Ovary (tissue), 9 donors: ENCODE measurements around the gene INTS2. TPM values are rescaled to one million over a fixed set of nuclear protein-coding genes. Genes with fewer than 3 reads are reported as not detected.

Experiments used
- DNase-seq, 5 donors: peaks; one replicate each; pipeline ENCODE4 v3.0.0-alpha.2; 2019 to 2020
- H3K27ac ChIP-seq, 2 donors: fragments of 200-600 bp; one replicate each; pipeline versions ENCODE4 v1.5.1 to v1.8.0; 2019 to 2022
- H3K27me3 ChIP-seq: fragments of 200-600 bp; one replicate; pipeline ENCODE4 v1.8.0; 2022
- H3K36me3 ChIP-seq: fragments of 200-600 bp; sonication (generic); one replicate; pipeline ENCODE4 v1.5.1; 2019
- H3K4me1 ChIP-seq: one replicate; pipeline ENCODE4 v1.8.1; 2013; ENCODE audit warnings: mild to moderate bottlenecking, moderate library complexity; ENCODE audit not compliant: insufficient read depth
- H3K4me3 ChIP-seq: fragments of 200-600 bp; sonication (generic); one replicate; pipeline ENCODE4 v1.5.1; 2017
- H3K9me3 ChIP-seq, 2 donors: fragments of 200-600 bp in 1 of 2; sonication (generic) in 1 of 2; one replicate each; pipeline versions ENCODE4 v1.5.1 to v1.8.1; 2013 to 2019; ENCODE audit warnings: mild to moderate bottlenecking in 1 of 2, moderate library complexity in 1 of 2
- EP300 ChIP-seq: sonication (generic); formaldehyde crosslinking; IDR thresholded peaks from one replicate; pipeline ENCODE4 v1.6.1; 2017; ENCODE audit warnings: antibody characterized with exemption
- POLR2A ChIP-seq: fragments of 450-650 bp; IDR thresholded peaks from one replicate; pipeline ENCODE4 v1.6.1; 2017; ENCODE audit warnings: antibody characterized with exemption, mild to moderate bottlenecking, moderate library complexity
- WGBS, 3 donors: extraction: QIAGEN DNeasy Blood & Tissue Kit in 1 of 3; methylation state at CpG; one replicate each; pipeline versions ENCODE4 v1.1.5 to v1.1.7; 2013 to 2017; 5-methylcytosine and 5-hydroxymethylcytosine counted together
- intact Hi-C, 4 donors: fragments of 100-400 bp; cut with DNase I; formaldehyde crosslinking; loops; one replicate each; pipeline versions ENCODE4 v1.11.0 to v1.15.1; 2022 to 2023
- polyA plus RNA-seq, 2 donors: library from polyadenylated mRNA; stranded (reverse); fragments of 200-250 nt in 1 of 2; fragments of 350-450 nt in 1 of 2; fragmentation: Illumina TruSeq in 1 of 2; extraction: RNeasy Lipid Tissue Mini Kit (QIAGEN cat#74804) in 1 of 2; gene quantifications; one replicate each; pipeline ENCODE4 v1.2.3, GENCODE V29; 2013 to 2014
- total RNA-seq, 7 donors: library from RNA; depleted of rRNA in 2 of 7; stranded (reverse); fragments of >200 nt in 2 of 7; fragmentation: NEBNext Ultra II Directional in 3 of 7; extraction: Animal tissue kit (Norgen Biotek cat#: 25700) in 3 of 7; gene quantifications; one replicate each; pipeline versions ENCODE4 v1.1.0 to v1.2.4, GENCODE V29; 2016 to 2023
- TF ChIP-seq, protein P1 (sequence below), 3 donors: fragments of 450-650 bp in 2 of 3; fragments of 200-600 bp in 1 of 3; IDR thresholded peaks; one replicate each; pipeline versions ENCODE4 v1.5.1 to v1.8.0; 2016 to 2022; ENCODE audit warnings: antibody characterized with exemption in 3 of 3, mild to moderate bottlenecking in 1 of 3
- donor health status: DM: no; HTN: no; CAD: no; lungs with moderate emphysema.
- donor health status: DM: no; HTN: no; CAD: no.
- donor health status: Bipolar disorder and iron deficiency.
- donor health status: DM: yes; HTN: yes; CAD: no.
- donor health status: DM: no; HTN: no; CAD: no.
- donor health status: DM: yes; HTN: yes; CAD: no.

INTS2 gene
- total and polyA plus RNA-seq, 9 donors, result 2.3 to 11.0 (median 9.1) TPM

DNA sequence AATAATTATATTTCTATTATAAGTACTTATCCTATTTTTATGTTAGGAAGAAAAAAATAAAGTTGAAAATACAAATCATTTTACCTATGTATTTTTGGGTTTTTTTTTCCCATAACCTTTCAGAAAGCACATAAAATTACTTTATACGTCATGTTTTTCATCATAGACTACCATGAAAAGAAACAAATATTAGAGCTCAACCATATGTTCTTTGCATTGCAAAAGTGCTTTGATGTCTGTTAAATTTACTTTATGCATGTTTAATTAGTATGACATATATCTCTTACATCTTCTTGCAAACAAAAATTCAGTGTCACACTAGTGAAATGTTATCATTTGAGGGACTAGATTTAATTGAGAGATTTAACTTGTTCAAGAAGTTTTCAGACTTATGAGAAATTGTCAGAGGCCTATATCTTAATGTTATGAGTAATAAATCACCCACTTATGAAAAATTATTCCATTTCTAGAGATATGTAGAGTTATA lies 88.4 kb downstream of the INTS2 start:
- no peak for DNase-seq
- H3K9me3 ChIP-seq, result no peaks in the 10 kb centered on the region
- no peak overlapping the region for H3K4me3 ChIP-seq
- H3K27ac ChIP-seq, result no peak overlapping the region
- TF ChIP-seq EP300 (no peak), POLR2A (no peak)
- TF ChIP-seq, protein P1, sequence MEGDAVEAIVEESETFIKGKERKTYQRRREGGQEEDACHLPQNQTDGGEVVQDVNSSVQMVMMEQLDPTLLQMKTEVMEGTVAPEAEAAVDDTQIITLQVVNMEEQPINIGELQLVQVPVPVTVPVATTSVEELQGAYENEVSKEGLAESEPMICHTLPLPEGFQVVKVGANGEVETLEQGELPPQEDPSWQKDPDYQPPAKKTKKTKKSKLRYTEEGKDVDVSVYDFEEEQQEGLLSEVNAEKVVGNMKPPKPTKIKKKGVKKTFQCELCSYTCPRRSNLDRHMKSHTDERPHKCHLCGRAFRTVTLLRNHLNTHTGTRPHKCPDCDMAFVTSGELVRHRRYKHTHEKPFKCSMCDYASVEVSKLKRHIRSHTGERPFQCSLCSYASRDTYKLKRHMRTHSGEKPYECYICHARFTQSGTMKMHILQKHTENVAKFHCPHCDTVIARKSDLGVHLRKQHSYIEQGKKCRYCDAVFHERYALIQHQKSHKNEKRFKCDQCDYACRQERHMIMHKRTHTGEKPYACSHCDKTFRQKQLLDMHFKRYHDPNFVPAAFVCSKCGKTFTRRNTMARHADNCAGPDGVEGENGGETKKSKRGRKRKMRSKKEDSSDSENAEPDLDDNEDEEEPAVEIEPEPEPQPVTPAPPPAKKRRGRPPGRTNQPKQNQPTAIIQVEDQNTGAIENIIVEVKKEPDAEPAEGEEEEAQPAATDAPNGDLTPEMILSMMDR (IDR thresholded peaks at IDR 0.05), result no peak
- intact Hi-C loops, result loop anchor here in 1 of 4 donors (10.0 kb wide), 1 partner anchor 425 kb away; no protein-coding TSS in a partner anchor
- H3K36me3 ChIP-seq, result no peaks in the 10 kb centered on the region
- WGBS, 3 donors, result 93 to 95% (median 94%) methylated on average over 1 of the region's 1 CpG
- no peaks in the 10 kb centered on the region for H3K4me1 ChIP-seq
- no peaks in the 10 kb centered on the region for H3K27me3 ChIP-seq

DNA sequence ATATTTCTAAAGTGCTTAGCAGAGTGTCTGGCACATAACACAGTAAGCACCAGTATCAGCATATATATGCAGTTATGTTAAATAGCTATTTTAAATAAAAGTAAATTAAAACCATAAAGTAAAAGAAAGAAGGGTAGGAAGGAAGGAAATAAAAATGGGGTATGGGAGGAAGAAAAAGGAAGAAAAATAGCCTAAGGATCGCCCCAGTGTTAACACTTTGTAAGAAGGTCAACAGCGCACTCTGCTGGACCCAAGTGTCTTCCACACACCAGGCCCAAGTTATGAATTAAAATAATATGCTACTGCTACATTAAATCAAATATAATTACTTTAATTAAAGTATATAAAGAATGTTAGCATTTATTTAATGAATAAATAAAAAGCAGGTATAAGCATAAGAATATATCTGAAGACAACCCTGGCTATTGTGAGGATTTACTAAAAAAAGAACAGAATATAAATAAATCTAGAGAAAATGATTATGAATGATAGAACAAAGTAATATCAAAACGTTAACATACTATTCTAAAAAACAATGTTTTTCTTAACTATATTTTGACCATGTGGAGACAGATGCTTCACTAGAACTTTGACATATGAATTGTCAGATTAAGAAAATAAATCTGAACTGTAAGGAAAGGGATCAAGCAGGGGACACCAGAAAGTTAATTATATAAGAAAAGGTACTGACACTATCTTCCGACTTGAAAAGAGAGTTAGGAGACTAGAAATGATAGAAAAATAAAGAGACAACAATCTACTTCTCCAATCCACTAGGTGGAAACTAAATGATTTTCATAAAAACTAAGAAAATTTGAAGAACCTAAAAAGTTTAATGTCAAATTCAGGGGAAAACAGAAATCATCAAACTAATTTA lies 90.4 kb downstream of the INTS2 start:
- Histone ChIP-seq H3K9me3 (no peaks in the 10 kb centered on the region), H3K27me3 (no peaks in the 10 kb centered on the region), H3K4me1 (no peaks in the 10 kb centered on the region), H3K27ac (no peak overlapping the region), H3K36me3 (no peaks in the 10 kb centered on the region), H3K4me3 (no peak overlapping the region)
- WGBS, 3 donors, result 47 to 52% (median 52%) methylated on average over 4 of the region's 4 CpGs
- DNase-seq, result peak; percentile 16 to 56 (median 39)
- intact Hi-C loops, result loop anchor here in 1 of 4 donors (10.0 kb wide), 1 partner anchor 423 kb away; no protein-coding TSS in a partner anchor
- TF ChIP-seq POLR2A, result no peak
- TF ChIP-seq, protein P1 (IDR thresholded peaks at IDR 0.05), result peak; percentile 19 to 30 (median 22)

DNA sequence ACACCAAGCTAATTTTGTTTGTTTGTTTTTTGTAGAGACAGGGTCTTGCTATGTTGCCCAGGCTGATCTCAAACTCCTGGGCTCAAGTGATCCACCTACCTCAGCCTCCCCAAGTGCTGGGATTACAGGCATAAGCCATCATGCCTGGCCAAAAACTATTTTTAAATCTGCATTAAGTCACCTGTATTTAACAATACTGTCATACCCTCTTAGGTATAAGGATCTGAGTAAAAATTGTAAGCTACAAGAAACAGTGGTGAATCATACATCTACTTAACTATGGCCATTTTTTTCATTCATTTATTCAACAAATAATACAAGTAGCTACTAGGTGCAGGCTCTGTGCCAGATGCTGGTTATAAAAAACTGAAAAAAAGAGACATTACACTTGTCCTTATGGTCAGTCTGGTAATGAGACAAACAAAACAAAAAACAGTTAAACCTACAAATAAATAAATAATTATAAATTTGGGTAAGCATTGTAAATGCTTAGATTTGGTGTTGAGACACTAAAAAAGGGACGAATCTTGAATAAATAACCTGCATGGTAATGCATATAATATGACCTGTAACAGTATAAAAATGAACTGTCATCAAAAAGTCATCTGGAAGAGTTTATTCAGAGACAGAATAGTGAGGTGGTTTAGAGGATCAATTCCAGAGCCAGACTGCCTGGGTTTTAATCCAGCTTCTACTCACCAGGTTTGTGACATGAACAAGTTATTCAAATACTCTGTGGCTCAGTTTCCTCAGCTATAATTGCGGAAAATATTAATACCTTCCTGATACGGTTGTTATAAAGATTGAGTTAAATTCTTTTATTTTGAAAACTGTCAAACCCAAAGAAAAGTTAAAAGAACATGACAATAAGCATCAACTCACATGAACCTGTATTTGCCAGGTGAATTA lies 91.3 kb downstream of the INTS2 start:
- Histone ChIP-seq H3K27ac (no peak overlapping the region), H3K27me3 (no peaks in the 10 kb centered on the region), H3K4me3 (no peak overlapping the region), H3K4me1 (no peaks in the 10 kb centered on the region), H3K9me3 (no peaks in the 10 kb centered on the region), H3K36me3 (no peaks in the 10 kb centered on the region)
- intact Hi-C loops, result loop anchor here in 1 of 4 donors (10.0 kb wide), 1 partner anchor 422 kb away; no protein-coding TSS in a partner anchor
- TF ChIP-seq POLR2A (no peak), EP300 (no peak)
- TF ChIP-seq, protein P1 (IDR thresholded peaks at IDR 0.05), result no peak
- DNase-seq, result no peak
- WGBS, 3 donors, result 90 to 93% (median 90%) methylated on average over 3 of the region's 3 CpGs

DNA sequence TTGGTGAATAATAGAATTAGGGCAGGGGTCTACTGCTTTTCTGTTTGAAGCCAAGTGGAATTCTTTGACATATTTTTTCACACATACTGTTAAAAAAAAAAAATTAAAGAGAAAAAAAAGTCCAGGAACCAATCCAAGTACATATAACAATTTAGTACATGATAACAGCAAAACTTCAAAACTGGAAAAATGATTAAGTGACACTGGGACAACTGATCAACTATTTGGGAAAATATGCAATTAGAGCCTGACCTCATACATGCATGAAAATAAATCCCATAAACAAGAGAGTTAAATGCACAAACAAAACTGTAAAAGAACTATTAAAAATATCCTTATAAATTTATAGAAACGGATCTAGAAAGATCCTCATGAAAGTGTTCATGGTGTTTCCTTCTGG lies 92.2 kb downstream of the INTS2 start:
- Histone ChIP-seq H3K9me3 (no peaks in the 10 kb centered on the region), H3K36me3 (no peaks in the 10 kb centered on the region), H3K27me3 (no peaks in the 10 kb centered on the region), H3K4me3 (no peak overlapping the region), H3K4me1 (no peaks in the 10 kb centered on the region), H3K27ac (no peak overlapping the region)
- DNase-seq, result no peak
- WGBS, 3 donors, result 58 to 60% (median 60%) methylated on average over 1 of the region's 1 CpG
- intact Hi-C loops, result loop anchor here in 1 of 4 donors (10.0 kb wide), 1 partner anchor 421 kb away; no protein-coding TSS in a partner anchor
- TF ChIP-seq POLR2A, result no peak
- TF ChIP-seq, protein P1 (IDR thresholded peaks at IDR 0.05), result no peak
- TF ChIP-seq EP300, result no peak
